Neutrophil (primary cell): ENCODE data around the gene UBALD2.

Experiments
- H3K27ac ChIP-seq: fragments of 200-600 bp; sonication (generic); 2 replicates; pipeline ENCODE4 v1.5.1; 2016; ENCODE audit warnings: mild to moderate bottlenecking, moderate library complexity
- H3K27me3 ChIP-seq: fragments of 200-600 bp; sonication (generic); 2 replicates; pipeline ENCODE4 v1.6.0; 2016; ENCODE audit warnings: mild to moderate bottlenecking
- H3K36me3 ChIP-seq: fragments of 200-600 bp; sonication (generic); 2 replicates; pipeline ENCODE4 v1.5.1; 2017
- H3K4me1 ChIP-seq, 2 experiments: fragments of 200-600 bp in 1 of 2; sonication (generic) in 1 of 2; 1 replicate in 1 of 2; 2 replicates in 1 of 2; pipeline versions ENCODE4 v1.5.1 to v1.6.1; 2013 to 2016; ENCODE audit warnings: low read depth in 1 of 2, low read length in 1 of 2, mild to moderate bottlenecking in 1 of 2, moderate library complexity in 1 of 2; ENCODE audit not compliant: control insufficient read depth in 1 of 2, insufficient read depth in 1 of 2
- H3K4me3 ChIP-seq, 2 experiments: fragments of 200-600 bp in 1 of 2; sonication (generic) in 1 of 2; 1 replicate in 1 of 2; 2 replicates in 1 of 2; pipeline ENCODE4 v1.5.1; 2013 to 2016; ENCODE audit warnings: low read depth in 1 of 2, low read length in 1 of 2, mild to moderate bottlenecking in 1 of 2, moderate library complexity in 1 of 2
- H3K9me3 ChIP-seq: fragments of 200-600 bp; sonication (generic); 2 replicates; pipeline ENCODE4 v1.5.1; 2016
- TF ChIP-seq, protein P1 (sequence below): fragments of 200-600 bp; sonication (generic); IDR thresholded peaks from 2 replicates; pipeline ENCODE4 v1.5.1; 2016; ENCODE audit warnings: antibody characterized with exemption

UBALD2 gene

DNA sequence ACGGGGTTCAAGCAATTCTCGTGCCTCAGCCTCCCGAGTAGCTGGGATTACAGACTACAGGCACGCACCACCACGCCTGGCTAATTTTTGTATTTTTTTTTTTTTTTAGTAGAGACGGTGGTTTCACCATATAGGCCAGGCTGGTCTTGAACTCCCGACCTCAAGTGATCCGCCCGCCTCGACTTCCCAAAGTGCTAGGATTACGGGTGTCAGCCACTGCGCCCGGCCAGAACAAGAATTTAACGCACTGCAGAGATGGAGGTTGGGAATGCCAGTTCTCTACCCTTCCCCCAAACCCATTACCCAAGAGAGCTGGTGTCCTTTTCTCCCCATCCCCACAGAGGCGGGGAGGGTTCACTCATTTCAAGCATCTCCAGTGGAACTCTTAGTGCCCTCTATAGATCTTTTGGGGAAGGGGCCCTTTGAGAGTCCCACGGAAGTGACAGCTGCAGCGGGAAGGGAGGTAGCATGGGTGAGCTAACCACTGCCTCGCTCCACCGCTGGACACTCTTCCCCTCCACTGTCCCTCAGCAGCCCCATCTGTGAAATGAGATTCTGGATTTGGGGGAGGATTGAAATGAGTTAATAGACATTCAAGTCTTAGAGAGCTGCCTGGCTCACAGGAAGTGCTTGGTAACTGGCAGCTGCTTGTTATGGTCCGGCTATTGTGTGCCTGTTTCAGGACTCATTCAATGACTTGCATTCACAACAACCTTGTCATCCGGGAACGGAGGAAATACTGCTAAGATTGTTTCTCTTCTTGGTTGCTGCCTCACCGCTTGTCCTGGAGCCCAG lies 3.5 kb upstream of the UBALD2 start:
- peak overlapping the region; percentile 25 to 36 for H3K4me3 ChIP-seq
- H3K27ac ChIP-seq = peak overlapping the region; percentile 96
- peaks cover 56 to 57% of the 10 kb centered on the region in 2 experiments for H3K4me1 ChIP-seq
- no peaks in the 10 kb centered on the region for H3K9me3 ChIP-seq
- no peaks in the 10 kb centered on the region for H3K27me3 ChIP-seq
- TF ChIP-seq, protein P1, sequence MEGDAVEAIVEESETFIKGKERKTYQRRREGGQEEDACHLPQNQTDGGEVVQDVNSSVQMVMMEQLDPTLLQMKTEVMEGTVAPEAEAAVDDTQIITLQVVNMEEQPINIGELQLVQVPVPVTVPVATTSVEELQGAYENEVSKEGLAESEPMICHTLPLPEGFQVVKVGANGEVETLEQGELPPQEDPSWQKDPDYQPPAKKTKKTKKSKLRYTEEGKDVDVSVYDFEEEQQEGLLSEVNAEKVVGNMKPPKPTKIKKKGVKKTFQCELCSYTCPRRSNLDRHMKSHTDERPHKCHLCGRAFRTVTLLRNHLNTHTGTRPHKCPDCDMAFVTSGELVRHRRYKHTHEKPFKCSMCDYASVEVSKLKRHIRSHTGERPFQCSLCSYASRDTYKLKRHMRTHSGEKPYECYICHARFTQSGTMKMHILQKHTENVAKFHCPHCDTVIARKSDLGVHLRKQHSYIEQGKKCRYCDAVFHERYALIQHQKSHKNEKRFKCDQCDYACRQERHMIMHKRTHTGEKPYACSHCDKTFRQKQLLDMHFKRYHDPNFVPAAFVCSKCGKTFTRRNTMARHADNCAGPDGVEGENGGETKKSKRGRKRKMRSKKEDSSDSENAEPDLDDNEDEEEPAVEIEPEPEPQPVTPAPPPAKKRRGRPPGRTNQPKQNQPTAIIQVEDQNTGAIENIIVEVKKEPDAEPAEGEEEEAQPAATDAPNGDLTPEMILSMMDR = peak; percentile 19
- H3K36me3 ChIP-seq = no peaks in the 10 kb centered on the region

DNA sequence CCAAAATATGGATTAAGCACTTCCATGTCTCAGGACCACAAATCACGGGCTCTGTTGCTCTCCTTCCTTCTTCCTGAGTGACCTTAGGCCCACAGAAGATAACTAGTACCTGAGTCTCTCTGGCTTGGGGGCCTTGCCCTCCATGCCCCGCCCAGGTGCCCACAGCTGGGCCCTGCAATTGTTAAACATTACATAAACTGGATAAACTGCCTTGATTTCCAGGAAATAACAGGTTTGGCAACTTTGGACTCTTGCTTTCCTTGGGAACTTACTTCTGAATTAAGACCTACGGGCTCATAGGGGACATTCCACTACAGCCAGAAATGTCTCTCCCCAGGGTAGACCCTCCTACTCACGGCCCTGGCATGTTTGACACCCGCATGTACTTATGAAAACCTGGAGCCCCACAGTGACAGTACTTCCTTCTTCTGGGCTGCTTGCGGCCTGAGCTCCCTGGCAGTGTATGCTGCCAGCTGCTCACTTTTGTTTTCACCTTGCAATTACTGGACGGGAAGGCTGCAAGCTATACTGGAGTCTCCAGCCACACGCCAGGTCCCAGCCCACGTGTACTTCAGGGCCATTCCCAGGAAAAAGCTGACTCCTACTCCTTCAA lies 2.3 kb upstream of the UBALD2 start:
- Histone ChIP-seq H3K4me3 (peak overlapping the region; percentile 16 to 36), H3K27ac (peak overlapping the region; percentile 96)
- TF ChIP-seq, protein P1 = no peak

DNA sequence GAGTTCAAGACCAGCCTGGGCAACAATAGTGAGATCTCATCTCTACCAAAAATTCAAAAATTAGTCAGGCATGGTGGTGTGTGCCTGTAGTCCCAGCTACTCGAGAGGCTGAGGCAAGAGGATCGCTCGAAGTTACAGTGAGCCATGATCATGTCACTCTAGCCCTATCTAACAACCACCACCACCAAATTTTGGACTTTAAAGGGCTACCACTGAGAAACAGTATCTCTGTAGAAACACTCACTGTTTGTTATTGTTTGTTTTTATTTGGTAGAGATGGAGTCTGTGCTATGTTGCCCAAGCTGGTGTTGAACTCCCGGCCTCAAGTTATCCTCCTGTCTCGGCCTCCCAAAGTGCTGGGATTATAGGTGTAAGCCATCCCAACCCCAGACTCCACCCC lies 1.3 kb upstream of the UBALD2 start:
- Histone ChIP-seq H3K27ac (peak overlapping the region; percentile 96), H3K4me1 (peaks cover 78% of the 10 kb centered on the region in 2 experiments), H3K36me3 (peaks cover 11% of the 10 kb centered on the region), H3K27me3 (no peaks in the 10 kb centered on the region), H3K9me3 (no peaks in the 10 kb centered on the region), H3K4me3 (peak overlapping the region in 1 of 2 experiments; percentile 7)
- TF ChIP-seq, protein P1 = no peak

More for the DNA sequence above, 2.3 kb upstream of the UBALD2 start:
- H3K9me3 ChIP-seq = no peaks in the 10 kb centered on the region
- no peaks in the 10 kb centered on the region for H3K27me3 ChIP-seq
- peaks cover 68 to 69% of the 10 kb centered on the region in 2 experiments for H3K4me1 ChIP-seq
- peaks cover 3% of the 10 kb centered on the region for H3K36me3 ChIP-seq

DNA sequence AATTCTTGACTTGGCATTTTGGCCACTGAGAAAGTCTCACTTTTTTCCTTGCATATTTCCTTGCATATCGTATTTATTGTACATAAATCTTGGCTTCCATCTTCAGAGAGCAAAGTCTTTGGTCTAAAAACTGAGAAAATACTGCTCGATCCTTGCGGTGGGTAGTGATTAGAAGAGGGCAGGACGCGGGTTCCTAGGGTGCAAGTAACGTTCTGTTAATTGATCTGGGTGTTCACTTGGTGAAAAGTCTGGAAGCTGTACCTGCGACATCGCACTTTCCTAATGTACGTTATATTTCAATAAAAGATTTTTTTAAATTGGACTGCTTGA lies 758 bp upstream of the UBALD2 start:
- Histone ChIP-seq H3K27me3 (no peaks in the 10 kb centered on the region), H3K36me3 (peaks cover 16% of the 10 kb centered on the region), H3K27ac (peak overlapping the region; percentile 96), H3K4me1 (peaks cover 83% of the 10 kb centered on the region in 2 experiments), H3K4me3 (peak overlapping the region; percentile 22 to 30), H3K9me3 (no peaks in the 10 kb centered on the region)
- TF ChIP-seq, protein P1 = no peak

DNA sequence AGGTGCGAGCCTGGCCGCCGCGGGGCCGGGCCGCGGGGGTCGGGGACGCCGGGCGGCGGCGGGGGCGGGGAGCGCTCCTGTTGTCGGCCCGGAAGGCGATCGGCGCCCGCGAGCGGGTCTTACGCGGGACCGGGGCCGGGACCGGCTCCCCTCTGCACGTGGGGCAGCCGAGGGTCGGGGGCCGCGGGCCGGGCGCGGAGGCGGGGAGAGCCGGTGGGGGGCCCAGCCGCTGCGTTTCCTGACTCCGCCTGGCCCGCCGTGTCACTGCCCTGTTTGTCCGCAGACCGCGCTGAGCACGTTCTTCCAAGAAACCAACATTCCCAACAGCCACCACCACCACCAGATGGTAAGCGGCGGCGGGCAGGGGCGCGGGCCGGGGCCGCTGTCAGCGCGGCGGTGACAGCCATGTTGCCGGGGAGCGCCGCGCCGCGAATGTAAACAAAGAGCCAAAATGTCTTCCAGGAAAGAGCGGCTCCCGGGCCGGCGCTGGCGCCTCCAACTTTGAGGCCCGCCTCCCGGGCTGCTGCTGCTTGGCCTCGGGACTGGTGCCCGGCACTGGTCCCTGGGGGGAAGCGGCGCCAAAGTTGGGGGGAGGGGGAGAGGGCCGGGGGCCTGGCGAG lies 586 bp downstream of the UBALD2 start:
- peak overlapping the region; percentile 96 for H3K27ac ChIP-seq
- TF ChIP-seq, protein P1 = no peak
- no peaks in the 10 kb centered on the region for H3K27me3 ChIP-seq
- H3K4me3 ChIP-seq = peak overlapping the region; percentile 98 to 99
- H3K4me1 ChIP-seq = peaks cover 79 to 83% of the 10 kb centered on the region in 2 experiments
- H3K9me3 ChIP-seq = no peaks in the 10 kb centered on the region
- peaks cover 29% of the 10 kb centered on the region for H3K36me3 ChIP-seq
